Measurements from ENCODE around the gene LRP1B.

The LRP1B gene

GRCh38 chr2:140680862-140681261 is 1450.0 kb downstream of the LRP1B start:
- TF ChIP-seq CTCF (IDR thresholded peaks at IDR 0.05; ENCODE audit: low read length) (no peak), EZH2 (IDR thresholded peaks at IDR 0.05; ENCODE audit: borderline replicate concordance, low read length) (no peak)
- Histone ChIP-seq H3K4me1 (ENCODE audit: insufficient read depth, low read length, severe bottlenecking) (no peaks in the 10 kb centered on the region), H2AFZ (ENCODE audit: low read length) (no peak overlapping the region), H3K36me3 (ENCODE audit: insufficient read depth, low read length) (no peaks in the 10 kb centered on the region), H3K79me2 (ENCODE audit: insufficient read depth, low read length) (no peaks in the 10 kb centered on the region), H3K4me3 (ENCODE audit: low read depth, low read length, poor library complexity, severe bottlenecking) (no peak overlapping the region), H3K4me2 (ENCODE audit: low read length) (no peak overlapping the region), H3K9ac (ENCODE audit: low read length) (no peak overlapping the region), H3K9me3 (ENCODE audit: low read length) (no peaks in the 10 kb centered on the region), H3K9me2 (ENCODE audit: low read depth, low read length) (no peaks in the 10 kb centered on the region), H4K20me1 (ENCODE audit: insufficient read depth, low read length) (no peaks in the 10 kb centered on the region), H3F3A (ENCODE audit: insufficient read depth, low read length) (no peaks in the 10 kb centered on the region), H3K27me3 (ENCODE audit: insufficient read depth, low read length) (no peaks in the 10 kb centered on the region), H3K27ac (ENCODE audit: low read depth, low read length, poor library complexity, severe bottlenecking) (no peak overlapping the region)

- H3K9ac ChIP-seq (ENCODE audit: low read length), result no peak overlapping the region
- H3K27ac ChIP-seq (ENCODE audit: low read depth, low read length, poor library complexity, severe bottlenecking), result no peak overlapping the region
- no peak overlapping the region for H2AFZ ChIP-seq (ENCODE audit: low read length)
- no peaks in the 10 kb centered on the region for H3K4me1 ChIP-seq (ENCODE audit: insufficient read depth, low read length, severe bottlenecking)
- no peak overlapping the region for H3K4me2 ChIP-seq (ENCODE audit: low read length)
- H3K9me2 ChIP-seq (ENCODE audit: low read depth, low read length), result no peaks in the 10 kb centered on the region
- H4K20me1 ChIP-seq (ENCODE audit: insufficient read depth, low read length), result no peaks in the 10 kb centered on the region
- no peaks in the 10 kb centered on the region for H3F3A ChIP-seq (ENCODE audit: insufficient read depth, low read length)
- no peak for TF ChIP-seq EZH2 (IDR thresholded peaks at IDR 0.05; ENCODE audit: borderline replicate concordance, low read length)
- no peak for TF ChIP-seq CTCF (IDR thresholded peaks at IDR 0.05; ENCODE audit: low read length)
- H3K4me3 ChIP-seq (ENCODE audit: low read depth, low read length, poor library complexity, severe bottlenecking), result no peak overlapping the region
- no peaks in the 10 kb centered on the region for H3K27me3 ChIP-seq (ENCODE audit: insufficient read depth, low read length)
- H3K9me3 ChIP-seq (ENCODE audit: low read length), result no peaks in the 10 kb centered on the region
- H3K79me2 ChIP-seq (ENCODE audit: insufficient read depth, low read length), result no peaks in the 10 kb centered on the region
- H3K36me3 ChIP-seq (ENCODE audit: insufficient read depth, low read length), result no peaks in the 10 kb centered on the region
Measured at GRCh38 chr2:140679752-140680151, 1451.1 kb downstream of the LRP1B start.

GRCh38 chr2:140669911-140670310 is 1460.9 kb downstream of the LRP1B start:
- Histone ChIP-seq H3K27me3 (ENCODE audit: insufficient read depth, low read length) (no peaks in the 10 kb centered on the region), H3K9me3 (ENCODE audit: low read length) (no peaks in the 10 kb centered on the region), H3K9ac (ENCODE audit: low read length) (no peak overlapping the region), H3K36me3 (ENCODE audit: insufficient read depth, low read length) (no peaks in the 10 kb centered on the region), H3K4me3 (ENCODE audit: low read depth, low read length, poor library complexity, severe bottlenecking) (no peak overlapping the region), H3K4me1 (ENCODE audit: insufficient read depth, low read length, severe bottlenecking) (no peaks in the 10 kb centered on the region), H3K79me2 (ENCODE audit: insufficient read depth, low read length) (no peaks in the 10 kb centered on the region), H4K20me1 (ENCODE audit: insufficient read depth, low read length) (no peaks in the 10 kb centered on the region), H3K4me2 (ENCODE audit: low read length) (no peak overlapping the region), H3K9me2 (ENCODE audit: low read depth, low read length) (no peaks in the 10 kb centered on the region), H3K27ac (ENCODE audit: low read depth, low read length, poor library complexity, severe bottlenecking) (no peak overlapping the region), H2AFZ (ENCODE audit: low read length) (no peak overlapping the region), H3F3A (ENCODE audit: insufficient read depth, low read length) (no peaks in the 10 kb centered on the region)
- TF ChIP-seq CTCF (IDR thresholded peaks at IDR 0.05; ENCODE audit: low read length) (no peak), EZH2 (IDR thresholded peaks at IDR 0.05; ENCODE audit: borderline replicate concordance, low read length) (no peak)
